Umbilical cord (tissue), 2 donors: ENCODE results near the gene GUCY2D. TPM values are rescaled to one million over a fixed set of nuclear protein-coding genes. Genes with fewer than 3 reads are reported as not detected.

ENCODE experiments used
- DNase-seq: peaks from one replicate; pipeline ENCODE4 v3.0.0-alpha.2; 2015; ENCODE audit warnings: low spot score
- total RNA-seq: library from RNA; depleted of rRNA; stranded (reverse); fragments of >200 nt; gene quantifications from one replicate; pipeline ENCODE4 v1.2.3, GENCODE V29; 2014; ENCODE audit warnings: low replicate concordance; ENCODE audit not compliant: insufficient read depth

The GUCY2D gene
- total RNA-seq, 1 donor from 2014 or later = 0.72 TPM

DNA sequence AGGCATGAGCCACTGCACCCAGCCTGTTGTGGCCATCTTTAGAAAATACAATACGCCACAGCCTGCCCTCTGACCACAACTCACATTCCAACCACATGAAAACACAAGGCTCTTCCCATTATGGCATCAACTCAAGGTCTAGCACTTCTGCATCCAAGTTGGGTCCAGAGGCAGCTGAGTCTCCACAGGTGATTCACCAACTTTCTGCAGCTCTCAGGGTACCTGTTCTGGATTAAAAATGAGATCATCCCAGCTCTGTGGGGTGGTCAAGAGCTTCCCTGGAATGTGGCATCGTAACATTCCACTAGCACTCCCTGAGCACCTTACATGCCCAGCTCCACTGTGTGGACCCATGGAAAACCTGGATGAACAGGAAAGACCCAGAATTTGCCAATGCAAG lies 9.9 kb upstream of the GUCY2D start:
- DNase-seq = no peak

DNA sequence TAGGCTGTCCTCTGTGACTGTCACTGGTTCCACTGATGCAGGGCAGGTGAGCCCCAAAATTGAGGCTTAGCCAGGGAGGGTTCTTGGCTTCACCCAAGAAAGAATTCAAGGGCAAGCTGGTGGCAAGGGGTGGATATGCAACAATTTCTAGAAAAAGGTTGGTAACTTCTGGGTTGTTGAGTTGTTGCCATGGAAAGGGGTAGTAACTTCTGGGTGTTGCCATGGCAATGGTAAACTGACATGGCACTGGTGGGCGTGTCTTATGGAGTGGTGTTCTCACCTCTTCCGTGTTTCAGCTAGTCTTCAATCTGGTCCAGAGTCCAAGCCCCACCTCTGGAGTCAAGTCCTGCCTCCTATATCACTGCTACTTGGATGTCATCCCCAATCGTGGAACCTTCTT lies 9.5 kb upstream of the GUCY2D start:
- DNase-seq = no peak

DNA sequence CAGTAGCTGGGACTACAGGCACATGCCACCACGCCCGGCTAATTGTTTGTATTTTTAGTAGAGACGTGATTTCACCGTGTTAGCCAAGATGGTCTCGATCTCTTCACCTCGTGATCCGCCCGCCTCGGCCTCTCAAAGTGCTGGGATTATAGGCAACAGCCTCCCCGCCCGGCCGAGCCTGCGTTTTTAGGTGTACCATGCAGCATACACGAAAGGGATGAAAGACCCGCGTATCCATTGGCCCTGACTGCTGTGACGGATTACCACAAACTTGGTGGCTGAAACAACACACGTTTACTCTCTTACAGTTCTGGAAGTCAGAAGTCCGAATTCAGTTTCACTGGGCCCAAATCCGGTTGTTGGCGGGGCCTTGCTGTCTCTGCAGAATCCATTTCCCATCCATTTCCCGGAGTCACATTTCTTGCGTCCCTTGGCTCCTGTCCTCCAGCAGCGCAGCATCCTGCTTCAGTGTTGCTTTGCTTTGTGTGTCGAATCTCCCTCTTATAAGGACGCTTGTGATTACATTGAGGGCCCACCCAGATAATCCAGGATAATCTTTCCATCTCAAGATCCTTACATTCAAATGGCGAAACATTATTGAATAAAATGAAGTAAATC lies 8.3 kb upstream of the GUCY2D start:
- DNase-seq = no peak

DNA sequence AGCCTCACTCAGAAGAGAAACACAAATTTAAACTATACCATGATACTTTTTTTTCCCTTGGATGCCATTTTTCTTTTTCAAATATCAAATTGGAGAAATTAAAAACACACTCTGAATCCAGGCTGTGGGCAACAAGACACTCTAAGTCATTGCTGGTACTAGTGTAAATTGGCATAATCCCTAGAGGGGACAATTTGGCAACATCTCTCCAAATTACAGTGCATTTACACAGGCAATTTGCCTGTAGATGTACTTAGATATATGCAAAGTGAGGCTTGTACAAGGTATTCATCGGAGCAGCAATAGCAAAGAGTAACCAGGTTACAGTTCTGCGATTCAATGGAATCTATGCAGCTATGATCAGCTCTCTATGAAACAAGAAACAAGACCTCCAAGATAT lies 6.7 kb upstream of the GUCY2D start:
- no peak for DNase-seq

DNA sequence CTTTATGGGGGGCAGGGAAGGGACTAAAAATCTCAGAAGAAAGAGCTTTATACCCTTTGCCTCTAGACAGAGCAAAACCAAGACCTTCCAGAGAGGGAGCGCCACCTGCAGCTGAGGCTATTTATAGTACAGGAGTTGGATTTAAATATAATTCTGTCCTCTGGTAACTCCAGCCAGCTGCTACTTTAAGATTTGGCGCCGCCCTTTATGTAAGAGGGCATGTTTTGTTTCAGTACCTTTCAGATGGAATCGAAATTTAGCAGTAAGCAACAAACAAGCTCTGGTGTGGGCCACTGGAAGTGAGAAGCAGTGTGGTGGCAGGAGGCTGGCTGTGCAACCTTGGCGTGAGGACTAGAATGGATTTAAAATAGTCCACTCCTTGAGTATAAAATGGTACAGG lies 5.2 kb upstream of the GUCY2D start:
- DNase-seq = no peak

DNA sequence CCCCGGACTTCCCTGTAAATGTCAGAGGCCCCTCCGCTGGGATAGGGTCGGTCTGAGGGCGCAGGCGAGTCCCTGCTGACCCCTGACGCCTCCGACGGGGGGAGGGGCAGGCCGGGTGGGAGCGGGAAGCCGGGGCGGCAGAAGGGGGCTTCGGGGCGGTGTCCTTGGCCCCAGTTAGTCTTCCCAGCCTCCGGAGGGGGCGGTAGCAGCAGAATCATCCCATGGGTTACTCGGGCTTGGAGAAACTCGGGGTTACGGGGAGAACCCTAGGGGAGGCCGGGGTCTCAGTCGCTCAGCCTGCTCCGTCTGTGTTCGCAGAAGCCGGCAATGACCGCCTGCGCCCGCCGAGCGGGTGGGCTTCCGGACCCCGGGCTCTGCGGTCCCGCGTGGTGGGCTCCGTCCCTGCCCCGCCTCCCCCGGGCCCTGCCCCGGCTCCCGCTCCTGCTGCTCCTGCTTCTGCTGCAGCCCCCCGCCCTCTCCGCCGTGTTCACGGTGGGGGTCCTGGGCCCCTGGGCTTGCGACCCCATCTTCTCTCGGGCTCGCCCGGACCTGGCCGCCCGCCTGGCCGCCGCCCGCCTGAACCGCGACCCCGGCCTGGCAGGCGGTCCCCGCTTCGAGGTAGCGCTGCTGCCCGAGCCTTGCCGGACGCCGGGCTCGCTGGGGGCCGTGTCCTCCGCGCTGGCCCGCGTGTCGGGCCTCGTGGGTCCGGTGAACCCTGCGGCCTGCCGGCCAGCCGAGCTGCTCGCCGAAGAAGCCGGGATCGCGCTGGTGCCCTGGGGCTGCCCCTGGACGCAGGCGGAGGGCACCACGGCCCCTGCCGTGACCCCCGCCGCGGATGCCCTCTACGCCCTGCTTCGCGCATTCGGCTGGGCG lies 542 bp downstream of the GUCY2D start:
- DNase-seq = no peak

DNA sequence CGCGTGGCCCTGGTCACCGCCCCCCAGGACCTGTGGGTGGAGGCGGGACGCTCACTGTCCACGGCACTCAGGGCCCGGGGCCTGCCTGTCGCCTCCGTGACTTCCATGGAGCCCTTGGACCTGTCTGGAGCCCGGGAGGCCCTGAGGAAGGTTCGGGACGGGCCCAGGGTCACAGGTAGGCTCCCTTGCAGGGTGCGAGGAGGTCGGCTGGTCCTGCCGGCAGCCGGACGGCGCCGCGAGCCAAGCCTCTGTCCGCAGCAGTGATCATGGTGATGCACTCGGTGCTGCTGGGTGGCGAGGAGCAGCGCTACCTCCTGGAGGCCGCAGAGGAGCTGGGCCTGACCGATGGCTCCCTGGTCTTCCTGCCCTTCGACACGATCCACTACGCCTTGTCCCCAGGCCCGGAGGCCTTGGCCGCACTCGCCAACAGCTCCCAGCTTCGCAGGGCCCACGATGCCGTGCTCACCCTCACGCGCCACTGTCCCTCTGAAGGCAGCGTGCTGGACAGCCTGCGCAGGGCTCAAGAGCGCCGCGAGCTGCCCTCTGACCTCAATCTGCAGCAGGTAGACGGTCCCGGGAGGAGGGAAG lies 1.3 kb downstream of the GUCY2D start:
- no peak for DNase-seq

DNA sequence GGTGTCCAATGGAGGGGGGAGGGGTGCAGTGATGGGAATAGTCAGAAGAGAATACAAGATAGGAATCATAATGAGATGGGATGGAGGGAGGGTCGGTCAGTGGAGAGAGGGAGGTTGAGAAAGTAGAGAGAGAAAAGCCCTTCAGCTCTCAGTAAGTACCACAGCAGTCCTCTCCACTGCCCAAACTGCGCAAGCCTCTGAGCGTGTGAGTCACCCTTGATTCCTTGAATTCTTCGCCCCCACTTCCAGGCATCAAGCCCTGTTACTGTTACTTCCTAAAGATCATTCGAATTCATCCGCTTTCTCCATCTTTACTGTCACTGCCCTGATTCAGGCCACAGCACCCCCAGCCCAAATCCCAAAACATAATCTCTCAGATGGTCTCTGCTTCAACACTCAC lies 2.5 kb downstream of the GUCY2D start:
- no peak for DNase-seq

DNA sequence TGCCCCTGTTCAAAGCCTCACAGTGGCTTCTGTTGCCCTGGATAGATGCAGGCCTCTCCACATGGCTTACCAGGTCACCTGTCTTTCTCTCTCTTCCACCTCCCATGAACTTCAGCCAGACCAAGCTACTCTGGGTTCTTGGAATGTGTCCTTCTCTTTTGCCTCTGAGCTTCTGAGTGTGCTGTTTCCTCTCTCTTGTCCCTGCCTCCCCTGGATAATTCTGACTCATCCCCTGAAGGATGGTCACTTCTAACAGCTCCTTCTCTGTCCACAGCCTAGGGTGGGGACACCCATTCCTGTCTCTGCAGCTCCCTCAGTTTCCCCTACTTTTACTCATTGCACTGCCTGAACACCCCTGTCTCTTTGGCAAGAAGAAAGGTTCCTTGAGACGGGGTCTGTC lies 2.9 kb downstream of the GUCY2D start:
- no peak for DNase-seq

DNA sequence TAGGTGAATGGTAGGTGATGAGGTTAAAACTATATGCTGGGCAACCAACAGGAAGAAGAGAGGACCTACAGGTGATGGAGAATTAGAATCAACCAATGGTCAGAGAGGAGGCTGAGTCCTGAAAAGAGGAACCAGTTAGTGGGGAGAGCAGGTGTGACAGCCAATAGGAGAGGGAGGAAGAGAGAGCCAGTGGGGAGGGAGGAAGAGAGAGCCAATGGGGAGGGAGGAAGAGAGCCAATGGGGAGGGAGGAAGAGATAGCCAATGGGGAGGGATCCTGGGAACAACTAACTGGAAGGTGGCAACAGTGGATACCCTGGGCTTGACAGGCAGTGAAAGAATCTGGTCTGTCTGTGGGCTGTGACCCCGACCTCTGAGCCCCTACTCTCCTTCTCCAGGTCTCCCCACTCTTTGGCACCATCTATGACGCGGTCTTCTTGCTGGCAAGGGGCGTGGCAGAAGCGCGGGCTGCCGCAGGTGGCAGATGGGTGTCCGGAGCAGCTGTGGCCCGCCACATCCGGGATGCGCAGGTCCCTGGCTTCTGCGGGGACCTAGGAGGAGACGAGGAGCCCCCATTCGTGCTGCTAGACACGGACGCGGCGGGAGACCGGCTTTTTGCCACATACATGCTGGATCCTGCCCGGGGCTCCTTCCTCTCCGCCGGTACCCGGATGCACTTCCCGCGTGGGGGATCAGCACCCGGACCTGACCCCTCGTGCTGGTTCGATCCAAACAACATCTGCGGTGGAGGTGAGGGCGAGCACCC lies 3.7 kb downstream of the GUCY2D start:
- no peak for DNase-seq

DNA sequence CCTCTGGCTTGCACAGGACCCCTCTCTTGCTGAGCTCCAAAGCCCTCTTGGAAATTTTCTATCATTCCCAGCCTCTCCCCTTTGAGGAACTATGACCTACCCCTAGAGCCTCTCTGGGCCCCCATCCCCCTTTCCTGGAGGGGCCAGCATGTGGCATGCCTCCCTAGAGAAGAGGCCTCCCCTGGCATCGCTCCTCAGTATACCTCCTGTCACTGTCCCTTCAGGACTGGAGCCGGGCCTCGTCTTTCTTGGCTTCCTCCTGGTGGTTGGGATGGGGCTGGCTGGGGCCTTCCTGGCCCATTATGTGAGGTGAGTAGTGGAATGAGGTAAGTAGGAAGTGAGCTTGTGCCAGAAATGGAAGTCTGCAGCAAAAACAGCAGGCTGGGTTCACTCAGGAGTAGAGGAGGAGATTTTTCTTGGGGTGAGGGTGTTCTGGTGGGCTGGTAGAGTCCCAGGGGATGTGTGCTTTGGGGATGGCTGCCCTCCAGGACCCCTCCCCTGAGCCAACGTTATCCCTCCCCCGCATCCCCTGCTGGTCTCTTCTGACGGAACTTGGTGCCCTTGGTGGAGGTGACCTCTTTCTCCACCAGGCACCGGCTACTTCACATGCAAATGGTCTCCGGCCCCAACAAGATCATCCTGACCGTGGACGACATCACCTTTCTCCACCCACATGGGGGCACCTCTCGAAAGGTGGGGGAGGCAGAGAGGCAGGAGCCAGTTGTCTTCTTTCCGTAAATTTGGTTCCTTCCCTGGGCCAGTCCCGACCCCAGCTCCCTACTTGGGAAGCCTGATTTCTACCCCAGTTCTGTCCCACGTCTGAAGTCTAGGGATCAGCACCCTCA lies 4.6 kb downstream of the GUCY2D start:
- DNase-seq = no peak

DNA sequence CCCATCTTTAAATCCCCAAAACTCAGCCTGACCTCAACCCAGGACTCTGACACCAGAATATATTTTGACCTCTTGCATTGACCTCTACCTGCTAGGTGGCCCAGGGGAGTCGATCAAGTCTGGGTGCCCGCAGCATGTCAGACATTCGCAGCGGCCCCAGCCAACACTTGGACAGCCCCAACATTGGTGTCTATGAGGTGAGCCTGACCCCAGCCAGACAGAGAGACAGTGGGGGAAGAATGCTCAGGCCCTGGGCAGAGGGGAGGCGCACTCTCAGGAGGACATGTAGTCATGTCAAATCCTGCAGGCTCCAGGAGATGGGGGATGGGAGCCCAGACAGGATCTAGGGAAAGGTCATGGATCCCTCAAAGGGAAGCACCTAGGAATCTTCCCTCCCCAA lies 5.4 kb downstream of the GUCY2D start:
- no peak for DNase-seq

DNA sequence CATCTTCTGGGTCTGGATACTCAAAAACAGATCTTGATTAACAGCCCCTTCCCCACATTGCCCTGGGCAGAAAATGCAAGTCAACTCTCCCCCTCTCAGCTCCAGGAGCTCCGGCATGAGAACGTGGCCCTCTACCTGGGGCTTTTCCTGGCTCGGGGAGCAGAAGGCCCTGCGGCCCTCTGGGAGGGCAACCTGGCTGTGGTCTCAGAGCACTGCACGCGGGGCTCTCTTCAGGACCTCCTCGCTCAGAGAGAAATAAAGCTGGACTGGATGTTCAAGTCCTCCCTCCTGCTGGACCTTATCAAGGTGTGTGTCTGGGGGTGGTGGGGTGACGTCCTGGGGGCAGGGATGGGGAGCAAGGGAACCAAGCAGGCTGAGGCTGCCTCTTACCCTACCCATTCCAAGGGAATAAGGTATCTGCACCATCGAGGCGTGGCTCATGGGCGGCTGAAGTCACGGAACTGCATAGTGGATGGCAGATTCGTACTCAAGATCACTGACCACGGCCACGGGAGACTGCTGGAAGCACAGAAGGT lies 9.7 kb downstream of the GUCY2D start:
- no peak for DNase-seq

DNA sequence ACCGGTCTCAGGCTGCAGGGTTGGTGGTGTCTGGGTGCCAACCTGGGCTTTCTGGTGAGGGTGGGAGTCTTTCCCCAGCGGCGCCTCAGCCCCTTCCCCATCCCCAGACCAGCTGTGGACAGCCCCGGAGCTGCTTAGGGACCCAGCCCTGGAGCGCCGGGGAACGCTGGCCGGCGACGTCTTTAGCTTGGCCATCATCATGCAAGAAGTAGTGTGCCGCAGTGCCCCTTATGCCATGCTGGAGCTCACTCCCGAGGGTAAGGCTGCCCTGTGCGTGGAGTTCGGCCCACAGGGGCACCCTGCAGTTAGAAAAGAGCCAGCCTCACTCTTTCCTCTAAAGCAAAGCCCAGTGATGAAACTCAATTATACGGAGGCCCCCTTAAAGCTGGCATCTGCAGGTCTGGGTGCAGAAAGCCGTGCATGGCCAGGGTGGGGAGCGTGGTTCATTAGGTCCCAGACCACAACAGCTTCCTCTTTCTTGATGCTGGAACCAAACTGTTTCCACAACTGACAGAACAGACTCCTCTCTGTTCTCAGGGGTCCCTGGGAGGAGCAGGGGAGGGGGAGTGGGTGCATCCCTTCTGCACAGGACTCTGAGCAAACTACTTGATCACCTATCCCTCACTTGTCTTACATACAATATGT lies 10.7 kb downstream of the GUCY2D start:
- DNase-seq = no peak

DNA sequence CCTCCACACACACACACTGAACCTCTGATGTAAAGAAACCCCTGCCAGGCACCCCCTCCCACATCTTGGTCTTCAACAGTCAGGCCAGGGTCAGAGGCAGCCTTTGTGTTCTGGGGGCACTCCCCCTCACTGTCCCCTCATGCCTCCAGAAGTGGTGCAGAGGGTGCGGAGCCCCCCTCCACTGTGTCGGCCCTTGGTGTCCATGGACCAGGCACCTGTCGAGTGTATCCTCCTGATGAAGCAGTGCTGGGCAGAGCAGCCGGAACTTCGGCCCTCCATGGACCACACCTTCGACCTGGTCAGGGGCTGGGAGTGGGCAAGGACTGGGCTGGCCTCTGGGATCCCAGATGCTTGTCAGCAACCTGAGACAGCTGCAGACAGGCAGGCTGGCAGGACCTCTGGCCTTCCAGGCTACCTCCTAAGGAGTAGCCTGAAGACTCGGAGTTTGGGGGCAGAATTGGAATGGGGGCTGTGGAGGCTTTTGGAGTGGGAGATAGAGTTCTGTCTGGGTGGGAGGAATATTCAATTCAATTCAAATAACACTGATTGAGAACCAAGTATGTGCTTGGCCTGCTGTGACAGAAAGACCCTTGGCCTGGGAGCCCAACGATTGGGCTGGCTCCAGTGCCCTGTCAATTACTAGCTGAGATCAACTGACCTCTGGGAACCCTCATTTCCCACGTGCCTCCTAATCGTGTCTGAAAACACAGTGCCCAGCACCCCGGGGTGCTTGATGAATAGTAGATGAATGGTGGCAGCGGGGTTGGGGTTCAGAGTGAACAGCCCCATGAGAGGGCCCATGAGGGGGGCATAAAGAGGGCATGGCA lies 11.5 kb downstream of the GUCY2D start:
- DNase-seq = no peak

DNA sequence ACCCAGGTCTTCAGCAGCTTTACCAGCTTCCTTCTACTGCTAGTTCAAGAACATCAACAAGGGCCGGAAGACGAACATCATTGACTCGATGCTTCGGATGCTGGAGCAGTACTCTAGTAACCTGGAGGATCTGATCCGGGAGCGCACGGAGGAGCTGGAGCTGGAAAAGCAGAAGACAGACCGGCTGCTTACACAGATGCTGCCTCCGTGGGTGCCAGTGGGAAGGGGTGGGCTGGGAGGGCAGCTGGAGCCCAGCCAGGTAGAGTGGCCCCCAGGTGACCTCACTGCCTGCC lies 12.1 kb downstream of the GUCY2D start:
- no peak for DNase-seq

DNA sequence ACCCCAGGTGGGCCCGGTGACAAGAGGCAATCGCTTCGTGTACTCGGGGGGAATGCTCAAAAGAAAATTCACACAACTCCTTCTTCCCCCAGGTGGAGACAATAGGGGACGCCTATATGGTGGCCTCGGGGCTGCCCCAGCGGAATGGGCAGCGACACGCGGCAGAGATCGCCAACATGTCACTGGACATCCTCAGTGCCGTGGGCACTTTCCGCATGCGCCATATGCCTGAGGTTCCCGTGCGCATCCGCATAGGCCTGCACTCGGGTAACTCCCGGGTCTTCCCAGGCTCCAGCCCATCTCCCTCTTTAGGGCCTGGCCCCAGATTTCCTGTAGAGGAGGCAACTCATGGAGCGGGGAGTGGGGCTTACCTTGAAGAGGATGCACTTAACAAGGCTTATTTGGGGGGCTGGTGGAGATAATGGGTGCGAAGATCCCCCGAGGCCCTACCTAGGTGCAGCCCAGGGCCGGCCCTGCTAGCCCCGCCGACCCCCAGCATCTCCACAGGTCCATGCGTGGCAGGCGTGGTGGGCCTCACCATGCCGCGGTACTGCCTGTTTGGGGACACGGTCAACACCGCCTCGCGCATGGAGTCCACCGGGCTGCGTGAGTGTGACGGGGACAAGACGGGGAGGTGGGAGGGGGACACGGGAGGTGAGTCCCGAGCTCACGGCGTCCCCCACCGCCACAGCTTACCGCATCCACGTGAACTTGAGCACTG lies 13.0 kb downstream of the GUCY2D start:
- DNase-seq = no peak

DNA sequence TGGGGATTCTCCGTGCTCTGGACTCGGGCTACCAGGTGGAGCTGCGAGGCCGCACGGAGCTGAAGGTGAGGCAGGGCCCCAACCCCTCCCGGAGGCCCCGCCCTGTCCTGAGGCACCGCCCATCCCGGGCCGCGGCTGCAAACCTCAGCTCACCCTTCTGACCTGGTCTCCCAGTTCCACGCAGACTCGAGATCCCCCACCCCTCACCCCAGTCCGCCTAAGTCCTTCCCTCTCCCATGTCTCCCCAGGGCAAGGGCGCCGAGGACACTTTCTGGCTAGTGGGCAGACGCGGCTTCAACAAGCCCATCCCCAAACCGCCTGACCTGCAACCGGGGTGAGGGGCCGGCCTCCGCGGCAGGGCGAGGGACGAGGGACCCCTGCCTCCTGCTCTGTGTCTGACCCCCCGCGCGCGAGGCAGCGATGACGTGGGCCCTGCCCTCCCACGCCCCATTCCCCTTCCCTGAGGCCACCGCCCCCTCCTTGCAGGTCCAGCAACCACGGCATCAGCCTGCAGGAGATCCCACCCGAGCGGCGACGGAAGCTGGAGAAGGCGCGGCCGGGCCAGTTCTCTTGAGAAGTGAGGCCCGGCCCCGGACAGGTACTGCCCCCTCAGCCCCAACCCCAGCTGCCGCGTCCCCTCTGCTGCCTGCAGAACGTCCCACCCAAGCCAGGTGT lies 13.7 kb downstream of the GUCY2D start:
- DNase-seq = no peak
